ENCODE measurements around the gene WNT11.

GRCh38 chr11:76228875-76229149 lies 22.5 kb upstream of the WNT11 start:
- TF ChIP-seq CTCF (IDR thresholded peaks at IDR 0.05) (no peak), POLR2A (IDR thresholded peaks at IDR 0.05) (no peak)

Measured in esophagus squamous epithelium (tissue), 4 donors.